Liver (tissue), 9 donors: ENCODE data around the gene EXOC7. TPM values are rescaled to one million over a fixed set of nuclear protein-coding genes. Genes with fewer than 3 reads are reported as not detected.

Experiments
- DNase-seq: peaks from one replicate; pipeline ENCODE4 v3.0.0-alpha.2; 2017; ENCODE audit warnings: low spot score
- H3K27ac ChIP-seq, 2 donors: one replicate each; pipeline ENCODE4 v1.7.0; 2013; ENCODE audit warnings: inconsistent platforms in 2 of 2, low read length in 2 of 2, control low read depth in 1 of 2, low read depth in 1 of 2, mild to moderate bottlenecking in 1 of 2
- H3K27me3 ChIP-seq, 4 donors: one replicate each; pipeline versions ENCODE4 v1.6.1 to v1.7.0; 2013; ENCODE audit warnings: low read length in 3 of 4, inconsistent platforms in 1 of 4, mild to moderate bottlenecking in 1 of 4, moderate library complexity in 1 of 4; ENCODE audit not compliant: control insufficient read depth in 4 of 4, insufficient read depth in 4 of 4
- H3K36me3 ChIP-seq, 4 donors: one replicate each; pipeline versions ENCODE4 v1.6.1 to v1.7.0; 2013; ENCODE audit warnings: low read length in 3 of 4, mild to moderate bottlenecking in 3 of 4, low read depth in 1 of 4, moderate library complexity in 1 of 4; ENCODE audit not compliant: control insufficient read depth in 4 of 4, insufficient read depth in 3 of 4
- H3K4me1 ChIP-seq, 4 donors: one replicate each; pipeline versions ENCODE4 v1.6.1 to v1.7.0; 2013; ENCODE audit warnings: low read length in 3 of 4, mild to moderate bottlenecking in 3 of 4, moderate library complexity in 1 of 4; ENCODE audit not compliant: control insufficient read depth in 4 of 4, insufficient read depth in 4 of 4
- H3K4me3 ChIP-seq, 3 donors: one replicate each; pipeline versions ENCODE4 v1.6.1 to v1.7.0; 2013; ENCODE audit warnings: low read length in 3 of 3, control low read depth in 1 of 3, low read depth in 1 of 3, mild to moderate bottlenecking in 1 of 3
- H3K9ac ChIP-seq, 2 donors: one replicate each; pipeline ENCODE4 v1.7.0; 2013; ENCODE audit warnings: low read length in 2 of 2, mild to moderate bottlenecking in 2 of 2, moderate library complexity in 2 of 2, control low read depth in 1 of 2, low read depth in 1 of 2
- H3K9me3 ChIP-seq, 4 donors: one replicate each; pipeline versions ENCODE4 v1.6.1 to v1.7.0; 2013; ENCODE audit warnings: low read length in 3 of 4; ENCODE audit not compliant: control insufficient read depth in 4 of 4
- ATF3 ChIP-seq: IDR thresholded peaks from 2 replicates; pipeline ENCODE4 v1.6.1; 2016; ENCODE audit warnings: antibody characterized with exemption
- FOXA1 ChIP-seq: IDR thresholded peaks from 2 replicates; pipeline ENCODE4 v1.6.1; 2016; ENCODE audit warnings: antibody characterized with exemption
- GABPA ChIP-seq, 2 donors: IDR thresholded peaks in 1 of 2; conservative IDR thresholded peaks in 1 of 2; 2 replicates each; pipeline ENCODE4 v1.6.1; 2016; ENCODE audit warnings: antibody characterized with exemption in 2 of 2, mild to moderate bottlenecking in 1 of 2, moderate library complexity in 1 of 2
- HNF4A ChIP-seq, 2 donors: conservative IDR thresholded peaks; 2 replicates each; pipeline ENCODE4 v1.6.1; 2016; ENCODE audit warnings: antibody characterized with exemption in 2 of 2, mild to moderate bottlenecking in 2 of 2
- HNF4G ChIP-seq: IDR thresholded peaks from 2 replicates; pipeline ENCODE4 v1.6.1; 2016; ENCODE audit warnings: antibody characterized with exemption
- JUND ChIP-seq, 2 donors: IDR thresholded peaks; 2 replicates each; pipeline ENCODE4 v1.6.1; 2016; ENCODE audit warnings: antibody characterized with exemption in 2 of 2
- NR2F2 ChIP-seq: IDR thresholded peaks from 2 replicates; pipeline ENCODE4 v1.6.1; 2016; ENCODE audit warnings: antibody characterized with exemption
- RAD21 ChIP-seq, 2 donors: IDR thresholded peaks; 2 replicates each; pipeline ENCODE4 v1.6.1; 2016; ENCODE audit warnings: antibody characterized with exemption in 2 of 2, mild to moderate bottlenecking in 2 of 2
- RXRA ChIP-seq, 2 donors: IDR thresholded peaks; 2 replicates each; pipeline ENCODE4 v1.6.1; 2017 to 2018; ENCODE audit warnings: antibody characterized with exemption in 2 of 2, mild to moderate bottlenecking in 1 of 2
- SP1 ChIP-seq: IDR thresholded peaks from 2 replicates; pipeline ENCODE4 v1.6.1; 2018; ENCODE audit warnings: antibody characterized with exemption, mild to moderate bottlenecking
- TAF1 ChIP-seq: conservative IDR thresholded peaks from 2 replicates; pipeline ENCODE4 v1.6.1; 2016; ENCODE audit warnings: antibody characterized with exemption, mild to moderate bottlenecking
- WGBS: extraction: QIAGEN DNeasy Blood & Tissue Kit; methylation state at CpG from one replicate; pipeline ENCODE4 v1.1.7; 2013; 5-methylcytosine and 5-hydroxymethylcytosine counted together
- polyA plus RNA-seq, 2 donors: library from polyadenylated mRNA; stranded (reverse) in 1 of 2; unstranded in 1 of 2; fragments of 200-250 nt in 1 of 2; fragments of >200 nt in 1 of 2; fragmentation: Nextera tagmentation in 1 of 2; extraction: Ambion mirVana in 1 of 2; gene quantifications; one replicate each; pipeline versions ENCODE4 v1.2.1 to v1.2.3, GENCODE V29; 2013 to 2015
- total RNA-seq, 2 donors: library from RNA; depleted of rRNA; stranded (reverse); fragments of >200 nt; gene quantifications; one replicate each; pipeline ENCODE4 v1.2.3, GENCODE V29; 2014
- TF ChIP-seq, protein P1 (sequence below): fragments of 150-350 bp; IDR thresholded peaks from 2 replicates; pipeline ENCODE4 v1.5.1; 2017; ENCODE audit warnings: improper control_type of control experiment, low read depth, low read length; ENCODE audit not compliant: missing input control
- TF ChIP-seq, protein P2 (sequence below): IDR thresholded peaks from 2 replicates; pipeline ENCODE4 v1.6.1; 2016; ENCODE audit warnings: antibody characterized with exemption
- TF ChIP-seq, protein P3 (sequence below): IDR thresholded peaks from 2 replicates; pipeline ENCODE4 v1.6.1; 2016; ENCODE audit warnings: antibody characterized with exemption, mild to moderate bottlenecking
- donor health status: healthy.
- donor health status: healthy.
- donor health status: healthy.
- donor health status: healthy.
- donor health status: healthy.

The EXOC7 gene
- total and polyA plus RNA-seq, 4 donors: 28.0 to 64.8 (median 38.2) TPM

DNA sequence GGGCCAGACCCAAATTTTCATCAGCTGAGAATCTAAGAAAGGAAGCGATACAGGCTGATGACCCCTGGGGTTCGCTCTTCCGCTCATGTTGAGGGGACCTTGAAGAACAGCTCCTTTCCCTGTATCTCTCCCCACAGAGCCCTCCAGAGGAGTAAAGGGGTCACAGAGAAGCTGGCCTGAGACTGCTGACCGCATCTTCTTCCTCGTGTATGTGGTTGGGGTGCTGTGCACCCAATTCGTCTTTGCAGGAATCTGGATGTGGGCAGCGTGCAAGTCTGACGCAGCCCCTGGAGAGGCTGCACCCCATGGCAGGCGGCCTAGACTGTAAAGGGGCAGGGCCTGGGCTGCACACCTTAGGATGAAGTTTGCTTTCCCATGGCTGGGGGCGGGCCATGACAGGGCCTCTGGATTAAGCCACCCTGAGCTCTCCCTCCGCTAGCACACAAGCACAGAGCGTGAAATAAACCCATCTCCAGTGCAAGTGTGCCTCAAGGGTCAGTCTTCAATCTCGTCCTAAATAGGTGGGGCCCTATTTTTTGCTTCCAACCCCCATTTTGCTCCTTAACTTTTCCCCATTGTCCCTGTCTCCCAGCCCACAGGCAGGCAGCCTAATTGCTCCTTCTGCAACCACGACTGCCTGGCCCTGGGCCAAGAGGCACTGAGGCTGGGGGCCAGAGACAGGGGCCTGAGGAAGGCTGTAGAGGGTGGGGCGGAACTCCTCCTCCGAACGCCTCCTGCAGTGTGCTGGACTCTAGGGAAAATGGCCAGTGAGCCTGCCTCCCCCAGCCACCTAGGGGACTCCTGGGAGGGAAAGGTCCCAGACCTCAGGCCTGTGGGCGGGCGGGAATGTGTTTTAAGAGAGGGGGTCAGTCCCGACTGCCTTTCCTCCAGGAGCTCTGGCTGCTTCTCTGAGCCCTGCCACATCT lies 21.0 kb downstream of the EXOC7 start:
- DNase-seq: no peak
- H3K27me3 ChIP-seq: peaks cover 0 to 3% (median 0%) of the 10 kb centered on the region in 4 donors
- peaks cover 10 to 40% (median 26%) of the 10 kb centered on the region in 4 donors for H3K36me3 ChIP-seq
- no peaks in the 10 kb centered on the region for H3K9me3 ChIP-seq
- H3K4me1 ChIP-seq: no peaks in the 10 kb centered on the region
- TF ChIP-seq JUND (IDR thresholded peaks at IDR 0.05) (no peak), TAF1 (no peak), FOXA1 (no peak), SP1 (no peak), GABPA (IDR thresholded peaks at IDR 0.05 in 1 of 2, conservative IDR thresholded peaks at IDR 0.05 in 1 of 2) (no peak), NR2F2 (no peak), RAD21 (IDR thresholded peaks at IDR 0.05) (no peak), ATF3 (no peak), RXRA (IDR thresholded peaks at IDR 0.05) (no peak)
- TF ChIP-seq, protein P1, sequence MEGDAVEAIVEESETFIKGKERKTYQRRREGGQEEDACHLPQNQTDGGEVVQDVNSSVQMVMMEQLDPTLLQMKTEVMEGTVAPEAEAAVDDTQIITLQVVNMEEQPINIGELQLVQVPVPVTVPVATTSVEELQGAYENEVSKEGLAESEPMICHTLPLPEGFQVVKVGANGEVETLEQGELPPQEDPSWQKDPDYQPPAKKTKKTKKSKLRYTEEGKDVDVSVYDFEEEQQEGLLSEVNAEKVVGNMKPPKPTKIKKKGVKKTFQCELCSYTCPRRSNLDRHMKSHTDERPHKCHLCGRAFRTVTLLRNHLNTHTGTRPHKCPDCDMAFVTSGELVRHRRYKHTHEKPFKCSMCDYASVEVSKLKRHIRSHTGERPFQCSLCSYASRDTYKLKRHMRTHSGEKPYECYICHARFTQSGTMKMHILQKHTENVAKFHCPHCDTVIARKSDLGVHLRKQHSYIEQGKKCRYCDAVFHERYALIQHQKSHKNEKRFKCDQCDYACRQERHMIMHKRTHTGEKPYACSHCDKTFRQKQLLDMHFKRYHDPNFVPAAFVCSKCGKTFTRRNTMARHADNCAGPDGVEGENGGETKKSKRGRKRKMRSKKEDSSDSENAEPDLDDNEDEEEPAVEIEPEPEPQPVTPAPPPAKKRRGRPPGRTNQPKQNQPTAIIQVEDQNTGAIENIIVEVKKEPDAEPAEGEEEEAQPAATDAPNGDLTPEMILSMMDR: no peak
- TF ChIP-seq, protein P2, sequence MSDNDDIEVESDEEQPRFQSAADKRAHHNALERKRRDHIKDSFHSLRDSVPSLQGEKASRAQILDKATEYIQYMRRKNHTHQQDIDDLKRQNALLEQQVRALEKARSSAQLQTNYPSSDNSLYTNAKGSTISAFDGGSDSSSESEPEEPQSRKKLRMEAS: no peak
- TF ChIP-seq, protein P3, sequence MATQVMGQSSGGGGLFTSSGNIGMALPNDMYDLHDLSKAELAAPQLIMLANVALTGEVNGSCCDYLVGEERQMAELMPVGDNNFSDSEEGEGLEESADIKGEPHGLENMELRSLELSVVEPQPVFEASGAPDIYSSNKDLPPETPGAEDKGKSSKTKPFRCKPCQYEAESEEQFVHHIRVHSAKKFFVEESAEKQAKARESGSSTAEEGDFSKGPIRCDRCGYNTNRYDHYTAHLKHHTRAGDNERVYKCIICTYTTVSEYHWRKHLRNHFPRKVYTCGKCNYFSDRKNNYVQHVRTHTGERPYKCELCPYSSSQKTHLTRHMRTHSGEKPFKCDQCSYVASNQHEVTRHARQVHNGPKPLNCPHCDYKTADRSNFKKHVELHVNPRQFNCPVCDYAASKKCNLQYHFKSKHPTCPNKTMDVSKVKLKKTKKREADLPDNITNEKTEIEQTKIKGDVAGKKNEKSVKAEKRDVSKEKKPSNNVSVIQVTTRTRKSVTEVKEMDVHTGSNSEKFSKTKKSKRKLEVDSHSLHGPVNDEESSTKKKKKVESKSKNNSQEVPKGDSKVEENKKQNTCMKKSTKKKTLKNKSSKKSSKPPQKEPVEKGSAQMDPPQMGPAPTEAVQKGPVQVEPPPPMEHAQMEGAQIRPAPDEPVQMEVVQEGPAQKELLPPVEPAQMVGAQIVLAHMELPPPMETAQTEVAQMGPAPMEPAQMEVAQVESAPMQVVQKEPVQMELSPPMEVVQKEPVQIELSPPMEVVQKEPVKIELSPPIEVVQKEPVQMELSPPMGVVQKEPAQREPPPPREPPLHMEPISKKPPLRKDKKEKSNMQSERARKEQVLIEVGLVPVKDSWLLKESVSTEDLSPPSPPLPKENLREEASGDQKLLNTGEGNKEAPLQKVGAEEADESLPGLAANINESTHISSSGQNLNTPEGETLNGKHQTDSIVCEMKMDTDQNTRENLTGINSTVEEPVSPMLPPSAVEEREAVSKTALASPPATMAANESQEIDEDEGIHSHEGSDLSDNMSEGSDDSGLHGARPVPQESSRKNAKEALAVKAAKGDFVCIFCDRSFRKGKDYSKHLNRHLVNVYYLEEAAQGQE: no peak
- H3K4me3 ChIP-seq: no peak overlapping the region
- no peak overlapping the region for H3K9ac ChIP-seq
- WGBS: 92% methylated on average over 20 of the region's 20 CpGs
- no peak overlapping the region for H3K27ac ChIP-seq

DNA sequence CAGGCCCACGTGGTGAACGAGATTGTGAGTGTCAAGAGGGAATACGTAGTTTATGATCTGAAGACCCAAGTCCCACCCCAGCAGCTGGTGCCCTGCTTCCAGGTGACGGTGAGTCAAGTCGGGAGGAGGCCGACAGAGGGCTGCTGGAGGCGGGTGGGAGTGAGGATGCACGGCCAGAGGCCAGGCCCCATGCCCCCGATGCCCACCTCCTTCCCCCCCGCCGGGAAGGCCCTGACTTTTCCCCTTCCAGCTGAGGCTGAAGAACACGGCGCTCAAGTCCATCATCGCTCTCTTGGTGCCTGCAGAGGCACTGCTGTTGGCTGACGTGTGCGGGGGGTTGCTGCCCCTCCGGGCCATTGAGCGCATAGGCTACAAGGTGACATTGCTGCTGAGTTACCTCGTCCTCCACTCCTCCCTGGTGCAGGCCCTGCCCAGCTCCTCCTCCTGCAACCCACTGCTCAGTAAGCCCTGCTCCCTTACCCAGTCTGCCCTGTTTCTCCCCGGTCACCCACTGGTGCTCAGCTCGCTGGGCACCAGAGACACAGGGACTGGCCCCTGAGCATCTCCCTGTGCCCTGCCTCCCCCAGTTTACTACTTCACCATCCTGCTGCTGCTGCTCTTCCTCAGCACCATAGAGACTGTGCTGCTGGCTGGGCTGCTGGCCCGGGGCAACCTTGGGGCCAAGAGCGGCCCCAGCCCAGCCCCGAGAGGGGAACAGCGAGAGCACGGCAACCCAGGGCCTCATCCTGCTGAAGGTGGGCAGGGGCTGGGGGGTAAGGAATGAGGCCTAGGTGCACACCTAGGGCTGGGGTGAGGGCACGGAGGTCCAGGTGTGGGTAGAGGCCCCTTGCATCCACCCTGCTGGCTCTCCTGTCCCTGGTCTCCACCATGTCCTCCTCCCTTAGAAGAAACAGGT lies 22.0 kb downstream of the EXOC7 start:
- peaks cover 0 to 7% (median 5%) of the 10 kb centered on the region in 4 donors for H3K4me1 ChIP-seq
- DNase-seq: no peak
- H3K9ac ChIP-seq: no peak overlapping the region
- H3K9me3 ChIP-seq: no peaks in the 10 kb centered on the region
- 80% methylated on average over 27 of the region's 27 CpGs for WGBS
- H3K4me3 ChIP-seq: no peak overlapping the region
- no peak for TF ChIP-seq ATF3
- TF ChIP-seq, protein P1: no peak
- TF ChIP-seq, protein P2: no peak
- TF ChIP-seq RAD21 (IDR thresholded peaks at IDR 0.05): no peak
- no peak for TF ChIP-seq HNF4G
- TF ChIP-seq HNF4A (conservative IDR thresholded peaks at IDR 0.05): no peak
- TF ChIP-seq, protein P3: no peak
- H3K27ac ChIP-seq: no peak overlapping the region
- H3K36me3 ChIP-seq: peaks cover 7 to 31% (median 23%) of the 10 kb centered on the region in 4 donors
- peaks cover 0 to 6% (median 3%) of the 10 kb centered on the region in 4 donors for H3K27me3 ChIP-seq
